ENCODE measurements around the gene ZBTB40.

Gene ZBTB40, protein sequence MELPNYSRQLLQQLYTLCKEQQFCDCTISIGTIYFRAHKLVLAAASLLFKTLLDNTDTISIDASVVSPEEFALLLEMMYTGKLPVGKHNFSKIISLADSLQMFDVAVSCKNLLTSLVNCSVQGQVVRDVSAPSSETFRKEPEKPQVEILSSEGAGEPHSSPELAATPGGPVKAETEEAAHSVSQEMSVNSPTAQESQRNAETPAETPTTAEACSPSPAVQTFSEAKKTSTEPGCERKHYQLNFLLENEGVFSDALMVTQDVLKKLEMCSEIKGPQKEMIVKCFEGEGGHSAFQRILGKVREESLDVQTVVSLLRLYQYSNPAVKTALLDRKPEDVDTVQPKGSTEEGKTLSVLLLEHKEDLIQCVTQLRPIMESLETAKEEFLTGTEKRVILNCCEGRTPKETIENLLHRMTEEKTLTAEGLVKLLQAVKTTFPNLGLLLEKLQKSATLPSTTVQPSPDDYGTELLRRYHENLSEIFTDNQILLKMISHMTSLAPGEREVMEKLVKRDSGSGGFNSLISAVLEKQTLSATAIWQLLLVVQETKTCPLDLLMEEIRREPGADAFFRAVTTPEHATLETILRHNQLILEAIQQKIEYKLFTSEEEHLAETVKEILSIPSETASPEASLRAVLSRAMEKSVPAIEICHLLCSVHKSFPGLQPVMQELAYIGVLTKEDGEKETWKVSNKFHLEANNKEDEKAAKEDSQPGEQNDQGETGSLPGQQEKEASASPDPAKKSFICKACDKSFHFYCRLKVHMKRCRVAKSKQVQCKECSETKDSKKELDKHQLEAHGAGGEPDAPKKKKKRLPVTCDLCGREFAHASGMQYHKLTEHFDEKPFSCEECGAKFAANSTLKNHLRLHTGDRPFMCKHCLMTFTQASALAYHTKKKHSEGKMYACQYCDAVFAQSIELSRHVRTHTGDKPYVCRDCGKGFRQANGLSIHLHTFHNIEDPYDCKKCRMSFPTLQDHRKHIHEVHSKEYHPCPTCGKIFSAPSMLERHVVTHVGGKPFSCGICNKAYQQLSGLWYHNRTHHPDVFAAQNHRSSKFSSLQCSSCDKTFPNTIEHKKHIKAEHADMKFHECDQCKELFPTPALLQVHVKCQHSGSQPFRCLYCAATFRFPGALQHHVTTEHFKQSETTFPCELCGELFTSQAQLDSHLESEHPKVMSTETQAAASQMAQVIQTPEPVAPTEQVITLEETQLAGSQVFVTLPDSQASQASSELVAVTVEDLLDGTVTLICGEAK

DNA sequence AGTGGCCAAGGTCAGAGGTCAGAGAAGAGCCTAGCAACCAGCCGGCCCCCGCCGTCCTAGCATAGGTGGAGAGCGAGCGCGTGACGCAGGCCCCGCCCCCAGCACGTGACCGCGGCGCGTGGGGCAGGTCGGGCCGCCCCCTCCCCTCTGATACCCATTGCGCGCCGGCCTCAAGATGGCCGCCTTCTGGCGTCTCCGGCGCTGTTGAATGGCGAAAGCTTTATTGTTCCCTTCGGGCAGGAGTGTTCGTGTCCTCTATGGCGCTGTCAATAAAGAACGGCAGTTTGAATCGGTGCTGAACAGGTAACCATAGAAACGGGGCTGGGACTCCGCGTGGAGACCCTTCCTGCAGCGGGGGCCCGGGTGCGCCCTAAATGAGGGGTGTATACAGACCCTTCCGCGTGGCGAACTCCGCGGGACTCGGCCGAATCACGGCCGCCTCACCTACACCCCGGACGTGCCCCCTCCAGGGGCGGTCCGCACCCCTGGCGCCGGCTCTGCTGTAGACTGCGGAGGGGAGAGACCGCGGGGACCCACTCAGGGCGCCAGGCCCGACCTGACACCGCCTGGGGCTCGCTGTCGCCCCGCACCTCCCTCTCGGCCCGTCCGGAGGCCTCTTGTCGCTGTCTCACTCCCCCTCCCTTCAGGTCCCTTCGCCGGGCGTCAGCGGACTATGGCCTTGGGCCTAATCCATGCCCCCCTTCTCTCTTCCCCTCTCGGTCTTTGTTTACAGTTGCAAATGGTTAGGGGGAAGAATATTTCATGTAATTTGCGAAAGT, at the start of gene ZBTB40:
ZBTB40 (plus strand) TSS at position 150 of the 779 bp plus-strand sequence. CDS start 38,098 bp downstream, outside the sequence.
- H3K27me3 Mint-ChIP-seq = no peaks in the 10 kb centered on the region
- H3K4me1 Mint-ChIP-seq = peaks cover 23% of the 10 kb centered on the region
- H3K9me3 Mint-ChIP-seq = peaks cover 5% of the 10 kb centered on the region
- H3K4me3 Mint-ChIP-seq = peak within 1 kb of the TSS; percentile 91
- DNase-seq = peak; percentile 95
- H3K27ac Mint-ChIP-seq = peak within 1 kb of the TSS; percentile 85
- ATAC-seq = peak; percentile 97
- peaks cover 5% of the 10 kb centered on the region for H3K36me3 Mint-ChIP-seq (ENCODE audit: low read depth)

DNA sequence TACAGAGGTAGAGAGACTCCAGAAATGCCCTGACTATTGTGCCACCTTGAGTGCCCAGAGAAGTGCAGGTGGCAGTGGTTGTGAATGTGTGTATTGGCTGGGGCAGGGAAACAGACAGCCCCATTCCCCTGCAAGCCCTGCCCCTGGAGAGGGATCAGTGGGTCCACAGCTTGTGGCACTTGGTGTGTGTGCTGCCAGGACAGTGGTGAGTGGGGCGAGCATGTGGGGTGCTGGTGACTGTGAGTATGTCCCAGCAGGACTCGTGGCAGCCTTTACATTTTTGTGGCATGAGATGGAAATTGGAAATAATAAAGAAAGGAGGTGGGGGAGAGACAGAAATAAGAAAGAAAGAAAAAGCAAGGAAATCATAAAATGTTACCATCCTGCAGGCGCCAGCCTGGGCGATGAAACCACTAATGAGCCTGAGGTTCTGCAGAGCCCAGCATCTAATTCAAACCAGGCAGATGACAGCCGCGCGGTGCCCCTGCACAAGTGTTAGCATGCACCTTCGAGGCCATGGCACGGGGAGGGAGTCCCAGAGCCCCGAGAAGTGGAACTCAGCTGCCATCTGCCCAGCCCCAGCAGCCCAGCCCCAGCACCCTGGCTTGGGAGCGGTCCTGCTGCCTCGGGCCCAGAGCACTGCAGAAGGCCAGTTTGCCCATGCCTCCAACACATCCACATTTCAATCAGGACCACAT, 49.1 kb upstream of the ZBTB40 start:
- Mint-ChIP-seq H3K4me1 (peaks cover 14% of the 10 kb centered on the region), H3K27ac (no peak overlapping the region), H3K9me3 (no peaks in the 10 kb centered on the region), H3K36me3 (ENCODE audit: low read depth) (no peaks in the 10 kb centered on the region), H3K4me3 (no peak overlapping the region), H3K27me3 (peaks cover 69% of the 10 kb centered on the region)
- DNase-seq (no peak), ATAC-seq (no peak)

DNA sequence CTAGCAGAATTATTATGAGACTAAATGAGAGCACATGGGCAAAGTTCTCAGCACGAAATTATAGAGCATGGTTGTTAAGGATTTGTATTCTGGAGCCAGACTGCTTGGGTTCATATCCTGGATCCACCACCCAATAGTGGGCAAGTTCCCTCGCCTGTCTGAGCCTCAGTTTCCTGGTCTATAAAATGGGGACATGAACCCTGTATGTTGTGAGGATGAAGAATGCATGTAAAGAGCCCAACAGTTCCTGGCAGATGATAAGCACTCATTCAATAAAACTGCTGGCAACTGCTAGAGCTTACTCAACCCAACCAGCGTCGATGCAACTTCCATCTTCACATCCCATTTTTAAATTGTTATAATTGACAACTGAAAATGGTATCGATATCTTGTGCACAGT, 47.2 kb upstream of the ZBTB40 start:
- Mint-ChIP-seq H3K27ac (no peak overlapping the region), H3K36me3 (ENCODE audit: low read depth) (no peaks in the 10 kb centered on the region), H3K4me3 (no peak overlapping the region), H3K4me1 (peaks cover 1% of the 10 kb centered on the region), H3K27me3 (peaks cover 56% of the 10 kb centered on the region), H3K9me3 (no peaks in the 10 kb centered on the region)
- ATAC-seq (no peak), DNase-seq (no peak)

DNA sequence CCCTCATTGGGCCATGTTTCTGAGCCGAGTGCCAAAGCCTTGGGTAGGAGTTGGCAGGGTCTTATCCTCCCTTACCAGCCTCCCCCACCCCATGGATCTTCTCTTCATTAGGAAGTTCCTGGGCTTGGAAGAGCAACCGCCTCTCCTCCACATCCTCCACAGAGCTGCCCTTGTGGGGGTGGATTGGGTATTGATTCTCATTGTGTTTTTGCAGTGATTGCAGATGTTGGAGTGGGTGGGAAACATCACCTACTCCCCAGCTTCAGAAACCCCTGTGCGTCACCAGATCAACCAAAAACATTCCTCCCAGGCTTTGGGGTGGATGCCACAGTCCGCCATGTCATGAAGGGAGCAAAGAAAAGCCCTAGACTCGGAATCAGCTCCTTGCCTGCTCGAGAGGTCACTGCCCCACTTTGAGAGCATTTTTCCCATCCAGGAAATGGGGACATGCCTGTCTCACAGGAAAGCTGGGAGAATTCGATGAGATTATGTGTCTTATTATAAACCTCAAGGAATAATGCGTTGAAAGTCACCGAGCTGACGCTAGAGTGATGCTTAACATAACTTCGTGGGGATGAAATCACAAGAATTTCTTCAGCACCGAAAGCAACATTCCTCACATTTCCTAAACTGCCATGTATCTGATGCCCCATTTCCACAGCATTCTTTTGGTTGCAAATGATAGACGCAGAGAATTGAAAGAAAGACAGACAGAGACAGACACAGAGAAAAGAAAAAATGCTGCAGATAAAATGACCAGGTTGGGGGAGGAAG, 44.7 kb upstream of the ZBTB40 start:
- peaks cover 40% of the 10 kb centered on the region for H3K27me3 Mint-ChIP-seq
- no peak for ATAC-seq
- H3K27ac Mint-ChIP-seq = no peak overlapping the region
- H3K9me3 Mint-ChIP-seq = no peaks in the 10 kb centered on the region
- H3K36me3 Mint-ChIP-seq (ENCODE audit: low read depth) = no peaks in the 10 kb centered on the region
- no peak overlapping the region for H3K4me3 Mint-ChIP-seq
- H3K4me1 Mint-ChIP-seq = no peaks in the 10 kb centered on the region
- DNase-seq = no peak

DNA sequence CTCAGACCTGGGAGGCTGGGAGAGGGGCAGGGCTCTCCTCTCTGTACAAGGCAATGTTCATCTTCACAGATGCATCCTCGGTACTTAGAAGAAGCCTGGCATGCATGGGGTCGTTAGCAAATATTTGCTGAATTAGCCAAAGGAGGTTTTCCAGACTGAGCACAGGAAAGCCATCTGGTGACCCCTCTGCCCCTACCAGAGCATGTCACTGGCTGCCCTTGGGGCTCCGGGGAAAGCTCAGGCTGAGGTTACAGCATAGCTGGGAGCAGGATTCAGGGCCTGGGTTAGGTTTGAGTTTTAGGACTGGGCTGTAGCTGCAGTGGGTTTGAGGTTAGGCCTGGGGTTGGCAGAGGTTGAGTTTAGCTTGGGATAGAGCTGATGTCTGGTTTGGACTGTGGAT, 43.4 kb upstream of the ZBTB40 start:
- H3K27me3 Mint-ChIP-seq = peaks cover 28% of the 10 kb centered on the region
- H3K36me3 Mint-ChIP-seq (ENCODE audit: low read depth) = no peaks in the 10 kb centered on the region
- ATAC-seq = no peak
- H3K4me3 Mint-ChIP-seq = no peak overlapping the region
- H3K4me1 Mint-ChIP-seq = no peaks in the 10 kb centered on the region
- H3K9me3 Mint-ChIP-seq = no peaks in the 10 kb centered on the region
- no peak overlapping the region for H3K27ac Mint-ChIP-seq
- no peak for DNase-seq

DNA sequence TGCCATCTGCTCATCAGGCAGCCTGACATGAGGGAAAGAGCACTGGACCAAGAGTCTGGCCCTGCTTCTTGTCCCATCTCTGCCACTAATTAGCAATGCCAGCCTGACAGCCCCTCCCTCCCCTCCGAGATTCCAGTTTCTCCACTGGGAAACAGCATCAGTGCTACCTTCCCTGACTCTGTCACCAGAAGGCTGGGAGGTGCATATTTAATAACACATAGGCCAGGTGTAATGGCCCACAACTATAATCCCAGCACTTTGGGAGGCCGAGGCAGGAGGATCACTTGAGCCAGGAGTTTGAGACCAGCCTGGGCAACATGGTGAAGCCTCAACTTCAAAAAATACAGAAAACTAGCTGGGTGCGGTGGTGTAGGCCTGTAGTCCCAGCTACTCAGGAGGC, 41.2 kb upstream of the ZBTB40 start:
- no peak for DNase-seq
- H3K27me3 Mint-ChIP-seq = peaks cover 15% of the 10 kb centered on the region
- H3K4me1 Mint-ChIP-seq = no peaks in the 10 kb centered on the region
- no peak overlapping the region for H3K27ac Mint-ChIP-seq
- no peaks in the 10 kb centered on the region for H3K36me3 Mint-ChIP-seq (ENCODE audit: low read depth)
- no peak for ATAC-seq
- H3K9me3 Mint-ChIP-seq = no peaks in the 10 kb centered on the region
- H3K4me3 Mint-ChIP-seq = no peak overlapping the region

DNA sequence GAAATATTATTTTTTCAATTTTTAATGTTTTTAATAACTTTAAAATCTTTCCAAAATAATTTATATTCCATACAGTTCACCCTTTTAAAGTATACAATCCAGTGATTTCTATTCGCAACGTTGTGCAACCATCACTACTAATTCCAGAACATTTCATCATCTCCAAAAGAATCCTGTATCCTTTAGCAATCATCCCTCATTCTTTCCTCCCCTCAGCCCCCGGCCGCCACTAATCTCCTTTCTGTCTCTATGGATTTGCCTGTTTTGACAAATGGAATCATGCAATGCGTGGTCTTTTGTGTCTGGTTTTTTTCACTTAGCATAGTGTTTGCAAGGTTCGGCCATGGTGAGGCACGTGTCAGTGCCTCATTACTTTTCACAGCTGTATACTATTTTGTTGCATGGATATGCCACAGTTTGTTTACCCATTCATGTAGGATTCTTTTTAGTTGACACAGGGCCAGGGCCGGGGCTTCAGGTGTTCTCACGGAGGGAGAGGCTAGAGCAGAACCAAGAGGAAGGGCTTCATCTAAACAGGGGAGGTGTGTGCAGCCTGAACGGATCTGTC, 40.6 kb upstream of the ZBTB40 start:
- no peaks in the 10 kb centered on the region for H3K36me3 Mint-ChIP-seq (ENCODE audit: low read depth)
- H3K27me3 Mint-ChIP-seq = peaks cover 11% of the 10 kb centered on the region
- no peak overlapping the region for H3K27ac Mint-ChIP-seq
- H3K9me3 Mint-ChIP-seq = no peaks in the 10 kb centered on the region
- DNase-seq (no peak), ATAC-seq (no peak)
- H3K4me3 Mint-ChIP-seq = no peak overlapping the region
- H3K4me1 Mint-ChIP-seq = no peaks in the 10 kb centered on the region

DNA sequence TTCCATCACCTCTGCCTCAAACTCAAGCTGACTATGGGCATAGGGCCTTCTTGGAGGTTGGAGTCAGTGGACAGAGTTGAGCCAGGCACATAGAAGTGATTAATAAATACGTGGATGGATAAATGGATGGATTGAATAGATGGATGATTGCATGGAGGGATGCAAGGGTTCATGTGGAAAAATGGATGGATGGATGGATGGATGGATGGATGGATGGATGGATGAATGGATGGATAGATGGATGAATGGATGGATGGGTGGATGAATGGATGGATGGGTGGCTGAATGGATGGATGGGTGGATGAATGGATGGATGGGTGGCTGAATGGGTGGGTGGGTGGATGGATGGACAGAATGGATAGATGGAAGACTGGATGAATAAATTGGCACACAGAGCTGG, 40.1 kb upstream of the ZBTB40 start:
- H3K4me1 Mint-ChIP-seq = peaks cover under 1% of the 10 kb centered on the region
- no peak overlapping the region for H3K27ac Mint-ChIP-seq
- H3K9me3 Mint-ChIP-seq = no peaks in the 10 kb centered on the region
- H3K27me3 Mint-ChIP-seq = peaks cover 12% of the 10 kb centered on the region
- ATAC-seq (no peak), DNase-seq (no peak)
- no peaks in the 10 kb centered on the region for H3K36me3 Mint-ChIP-seq (ENCODE audit: low read depth)
- no peak overlapping the region for H3K4me3 Mint-ChIP-seq

DNA sequence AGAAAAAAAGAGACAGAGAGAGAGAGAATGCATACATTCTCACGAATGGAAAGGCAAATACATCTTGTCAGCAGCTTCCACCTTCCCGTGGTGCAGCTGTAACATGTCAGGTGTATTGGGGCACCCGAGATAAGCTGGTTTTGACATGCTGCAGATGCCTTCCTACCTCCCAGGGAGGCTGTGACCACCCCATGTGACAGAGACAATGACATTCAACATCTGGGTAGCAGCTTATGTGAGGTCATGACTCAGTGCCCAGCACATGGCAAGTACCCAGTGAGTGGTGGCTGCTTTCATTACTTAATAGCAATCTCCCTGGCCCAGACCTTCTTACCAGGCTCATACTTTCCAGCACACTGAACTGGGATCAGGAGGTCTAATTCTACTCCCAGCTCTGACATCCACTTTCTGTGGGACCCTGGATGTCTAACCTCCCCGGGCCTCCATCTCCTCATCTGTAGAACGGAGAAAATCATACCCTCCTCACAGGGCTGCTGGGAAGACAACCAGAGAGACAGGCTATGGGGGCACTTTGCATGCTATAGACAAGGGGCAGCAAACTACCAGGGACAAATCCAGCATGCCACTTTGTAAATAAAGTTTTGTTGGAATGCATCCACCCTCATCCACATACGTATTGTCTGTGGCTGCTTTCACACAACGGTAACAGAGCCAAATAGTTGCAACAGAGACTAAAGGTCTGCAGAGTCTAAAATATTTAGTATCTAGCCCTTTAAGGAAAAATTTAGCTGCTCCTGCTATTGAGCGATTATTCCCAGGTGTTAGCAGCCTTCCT, 38.5 kb upstream of the ZBTB40 start:
- no peak for DNase-seq
- peaks cover 18% of the 10 kb centered on the region for H3K27me3 Mint-ChIP-seq
- H3K4me3 Mint-ChIP-seq = no peak overlapping the region
- no peak overlapping the region for H3K27ac Mint-ChIP-seq
- ATAC-seq = no peak
- H3K36me3 Mint-ChIP-seq (ENCODE audit: low read depth) = no peaks in the 10 kb centered on the region
- H3K4me1 Mint-ChIP-seq = peaks cover 2% of the 10 kb centered on the region
- no peaks in the 10 kb centered on the region for H3K9me3 Mint-ChIP-seq

DNA sequence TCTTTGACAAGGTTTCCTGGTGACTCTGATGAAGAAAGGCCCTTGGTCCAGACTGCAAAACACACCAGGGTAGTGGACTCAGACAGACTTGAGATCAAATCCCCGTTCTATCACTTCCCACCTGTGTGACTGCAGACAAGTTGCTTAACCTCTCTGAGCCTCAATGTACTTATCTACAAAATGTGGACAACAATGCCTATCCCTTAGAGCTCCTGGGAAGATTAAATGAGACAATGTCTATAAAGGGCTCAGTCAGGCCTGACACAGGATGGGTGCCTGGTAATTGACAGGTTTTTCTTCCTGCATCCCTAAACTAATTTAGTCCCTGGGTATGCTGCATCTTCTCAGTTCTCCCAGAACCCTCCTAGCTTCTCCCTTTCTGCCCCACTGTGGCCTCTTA, 37.9 kb upstream of the ZBTB40 start:
- no peak overlapping the region for H3K27ac Mint-ChIP-seq
- H3K36me3 Mint-ChIP-seq (ENCODE audit: low read depth) = no peaks in the 10 kb centered on the region
- no peaks in the 10 kb centered on the region for H3K9me3 Mint-ChIP-seq
- DNase-seq (no peak), ATAC-seq (no peak)
- no peak overlapping the region for H3K4me3 Mint-ChIP-seq
- peaks cover 23% of the 10 kb centered on the region for H3K27me3 Mint-ChIP-seq
- H3K4me1 Mint-ChIP-seq = peaks cover 2% of the 10 kb centered on the region

DNA sequence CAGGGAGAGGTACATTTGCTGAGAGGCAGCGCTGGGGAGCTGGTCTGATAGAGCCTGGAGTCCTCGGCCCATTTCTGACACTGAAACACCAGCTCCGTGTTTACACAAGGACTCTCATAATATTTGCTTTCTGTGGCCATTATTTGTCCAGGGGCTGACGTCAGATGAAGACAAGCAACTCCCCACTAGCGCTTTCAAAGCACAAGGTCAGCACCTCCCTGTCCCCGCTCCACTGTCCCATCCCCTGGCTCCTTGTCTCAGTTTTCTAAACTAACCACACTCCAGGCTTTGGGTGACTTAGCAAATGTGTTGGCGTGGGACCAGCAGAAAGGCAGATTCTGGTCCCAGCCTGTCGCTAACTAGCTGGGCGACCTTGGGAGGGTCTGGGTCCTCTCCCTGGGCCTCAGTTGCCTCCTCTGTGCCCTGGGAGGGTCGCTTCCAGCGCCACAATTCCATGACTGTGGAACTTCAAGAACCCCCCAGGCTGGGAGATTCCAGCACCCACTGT, 37.4 kb upstream of the ZBTB40 start:
- Mint-ChIP-seq H3K27me3 (peaks cover 28% of the 10 kb centered on the region), H3K4me1 (peaks cover 2% of the 10 kb centered on the region), H3K27ac (no peak overlapping the region), H3K36me3 (ENCODE audit: low read depth) (no peaks in the 10 kb centered on the region), H3K4me3 (no peak overlapping the region), H3K9me3 (no peaks in the 10 kb centered on the region)
- ATAC-seq = no peak
- no peak for DNase-seq

DNA sequence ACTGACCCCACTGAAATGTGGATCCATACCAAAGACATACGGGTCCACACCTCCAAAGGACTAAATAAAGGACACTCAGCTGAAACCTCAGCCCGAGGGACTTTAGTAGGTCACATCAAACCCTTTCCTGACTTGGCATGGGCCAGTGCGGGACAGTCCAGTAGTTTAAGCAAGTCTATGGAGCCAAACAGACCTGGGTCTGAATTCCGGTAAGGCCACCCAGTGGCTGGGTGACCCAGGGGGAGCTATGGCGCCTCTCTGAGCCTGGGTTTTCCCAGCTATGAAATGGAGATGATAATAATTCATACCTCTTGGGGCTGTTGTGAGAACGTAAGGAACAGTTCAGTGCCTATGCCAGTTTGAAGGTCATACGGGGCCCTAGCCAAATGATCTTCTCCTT, 36.2 kb upstream of the ZBTB40 start:
- no peak overlapping the region for H3K4me3 Mint-ChIP-seq
- peaks cover 2% of the 10 kb centered on the region for H3K4me1 Mint-ChIP-seq
- ATAC-seq = no peak
- no peaks in the 10 kb centered on the region for H3K9me3 Mint-ChIP-seq
- DNase-seq = no peak
- H3K27ac Mint-ChIP-seq = no peak overlapping the region
- no peaks in the 10 kb centered on the region for H3K36me3 Mint-ChIP-seq (ENCODE audit: low read depth)
- peaks cover 40% of the 10 kb centered on the region for H3K27me3 Mint-ChIP-seq

Data from activated naive CD8-positive, alpha-beta T cell treated with anti-CD3 and anti-CD28 coated beads, Interleukin-2, amount 50 U/mL, for 24 hours (primary cell).